HG03025 (cell line): ENCODE results near the gene PTPRD.

Experiments
- ATAC-seq: cut with Tn5 transposase; IDR thresholded peaks from one replicate; pipeline ENCODE4 v1.9.1; 2021; ENCODE audit warnings: mild to moderate bottlenecking, moderate library complexity; ENCODE audit not compliant: unreplicated experiment, low FRiP score

PTPRD gene

DNA sequence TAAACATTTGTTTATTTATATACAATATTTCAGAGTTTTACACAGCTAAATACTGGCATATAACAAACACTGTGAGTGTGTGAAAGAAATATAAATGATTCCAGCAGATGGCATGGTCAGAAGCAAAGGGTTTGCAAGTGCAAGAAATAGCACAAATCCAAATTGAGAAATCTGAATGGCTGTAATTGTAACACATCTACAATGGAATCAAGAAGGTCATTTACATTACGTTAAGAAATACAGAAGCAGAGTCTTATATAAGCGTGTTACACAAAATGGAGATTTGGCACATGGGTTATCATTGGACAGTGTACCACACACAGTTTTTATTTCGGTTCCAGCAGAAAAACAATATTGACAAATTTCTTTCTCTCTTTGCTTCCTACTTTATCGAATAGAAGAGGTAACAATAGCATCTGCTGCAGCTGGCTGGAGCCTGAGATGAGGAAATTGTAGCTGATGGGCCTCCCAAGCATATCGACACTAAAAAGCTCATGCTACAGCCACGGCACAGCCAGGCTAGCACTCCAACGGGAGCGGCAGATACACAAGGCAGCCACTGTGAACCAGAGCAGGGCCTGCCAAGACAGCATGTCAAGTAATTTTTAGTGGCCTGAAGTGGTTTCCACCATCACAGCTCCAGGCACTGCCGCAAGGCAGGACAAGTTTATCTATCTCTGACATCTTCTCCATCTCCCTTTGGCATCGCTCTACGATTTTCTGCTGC lies 2248.6 kb downstream of the PTPRD start:
- ATAC-seq: no peak

DNA sequence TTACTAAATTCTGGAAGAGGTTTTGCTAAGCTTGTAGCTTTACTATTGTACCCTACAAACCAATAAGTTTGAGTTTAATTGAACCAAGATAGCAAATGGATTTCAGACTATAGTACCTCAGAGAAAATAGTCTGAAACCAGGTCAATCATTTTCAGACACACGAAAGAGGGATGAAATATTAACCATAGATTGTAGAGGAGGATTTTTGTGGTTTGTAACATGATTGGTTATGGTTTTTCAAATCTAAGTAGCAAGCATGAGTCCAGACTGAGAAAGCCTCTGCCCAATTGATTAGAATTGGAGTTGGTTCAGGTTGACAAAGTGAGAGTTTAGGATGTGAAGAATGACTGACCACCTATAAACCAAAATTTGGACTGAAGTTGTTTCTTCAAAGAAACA lies 2250.6 kb downstream of the PTPRD start:
- no peak for ATAC-seq

DNA sequence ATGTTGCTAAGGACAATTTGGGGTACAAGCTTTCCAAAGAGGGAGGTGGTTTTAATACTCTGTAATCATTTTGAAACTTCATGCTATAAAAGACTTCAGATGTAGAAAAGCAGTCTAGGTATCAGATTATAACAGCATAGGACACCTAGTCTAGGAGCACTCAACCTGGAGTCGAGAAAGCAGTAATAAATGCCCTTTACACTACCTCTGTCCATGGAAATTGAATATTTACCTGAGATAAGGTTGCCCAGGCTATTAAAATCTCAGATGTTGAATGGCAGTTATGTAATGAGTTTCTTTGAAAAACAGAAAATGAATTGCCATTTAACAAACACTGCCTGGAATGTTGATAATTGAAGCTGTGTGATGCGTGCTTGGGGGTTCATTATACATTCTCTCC lies 2251.4 kb downstream of the PTPRD start:
- no peak for ATAC-seq

DNA sequence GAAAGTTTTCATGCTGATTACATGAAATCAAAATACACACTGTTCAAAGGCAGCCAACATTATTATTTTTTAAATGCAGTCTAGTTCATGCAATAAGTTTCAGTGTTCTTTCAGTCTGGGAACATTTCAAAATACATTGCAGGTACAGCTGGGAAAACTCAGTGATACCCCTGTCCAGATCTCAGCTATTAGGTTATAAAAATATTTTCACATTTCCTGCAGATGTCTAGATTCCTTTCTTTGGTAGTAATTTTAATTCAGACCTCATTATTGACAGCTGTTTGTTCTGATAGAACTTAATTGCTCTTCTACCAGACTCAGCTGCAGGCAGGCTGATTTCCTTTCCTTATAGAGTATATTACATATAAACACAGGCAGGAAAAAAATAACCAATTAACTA lies 2256.4 kb downstream of the PTPRD start:
- no peak for ATAC-seq

DNA sequence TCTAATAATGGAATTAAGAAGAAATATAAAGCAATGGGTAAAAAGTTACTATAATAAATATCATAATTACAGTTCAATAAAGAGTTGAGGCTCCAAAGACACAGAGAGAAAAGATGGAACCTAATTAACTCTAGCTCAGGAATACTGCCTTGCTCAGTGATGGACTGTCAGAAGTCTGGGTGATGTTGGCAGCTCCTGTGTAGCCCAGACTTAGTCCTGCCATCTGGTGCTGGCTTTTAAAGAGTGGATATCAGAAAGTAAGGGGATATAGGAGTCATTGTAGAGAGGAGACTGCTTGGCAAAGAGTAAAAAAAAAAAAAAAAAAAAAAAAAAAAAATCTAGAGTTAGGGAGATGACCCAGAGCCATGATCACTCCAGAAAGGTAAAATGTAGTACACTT lies 2261.4 kb downstream of the PTPRD start:
- ATAC-seq: no peak

DNA sequence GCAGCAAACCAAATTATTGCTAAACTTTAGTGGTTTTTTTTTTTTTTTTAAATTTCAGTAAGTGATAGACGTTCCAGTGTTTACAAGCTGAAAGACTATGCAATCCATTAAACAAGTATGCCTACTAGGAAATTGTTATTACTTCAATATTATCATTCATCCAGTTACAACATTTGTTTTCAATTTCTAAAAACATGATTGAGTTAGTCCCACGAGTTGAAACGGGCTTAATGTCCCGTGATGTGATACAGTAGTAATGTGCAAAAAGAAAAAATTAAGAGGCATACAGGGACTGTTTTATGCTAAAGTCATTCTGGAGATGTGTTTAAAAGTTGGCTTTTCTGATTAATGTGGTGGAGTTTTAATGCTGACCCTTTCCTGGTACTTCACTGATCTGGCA lies 2262.9 kb downstream of the PTPRD start:
- ATAC-seq: no peak

DNA sequence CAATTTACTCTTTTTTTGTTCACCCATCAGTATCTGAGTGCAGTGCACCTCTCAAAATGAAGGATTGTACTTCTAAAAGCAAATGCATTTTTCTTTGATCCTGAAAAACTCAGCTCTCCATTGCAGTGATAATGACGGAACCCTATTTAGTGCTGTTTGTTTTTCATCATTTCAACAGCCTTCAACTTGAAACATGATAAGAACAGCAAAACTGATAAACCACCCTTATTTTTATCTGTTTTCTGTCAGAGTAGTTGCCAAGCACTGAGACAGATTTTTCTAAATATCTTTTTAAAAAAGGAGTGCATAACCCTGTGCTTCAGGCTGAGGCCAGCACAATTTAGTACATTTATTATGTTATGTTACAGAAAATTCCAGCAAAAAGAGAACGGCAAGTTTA lies 2263.4 kb downstream of the PTPRD start:
- ATAC-seq: no peak

DNA sequence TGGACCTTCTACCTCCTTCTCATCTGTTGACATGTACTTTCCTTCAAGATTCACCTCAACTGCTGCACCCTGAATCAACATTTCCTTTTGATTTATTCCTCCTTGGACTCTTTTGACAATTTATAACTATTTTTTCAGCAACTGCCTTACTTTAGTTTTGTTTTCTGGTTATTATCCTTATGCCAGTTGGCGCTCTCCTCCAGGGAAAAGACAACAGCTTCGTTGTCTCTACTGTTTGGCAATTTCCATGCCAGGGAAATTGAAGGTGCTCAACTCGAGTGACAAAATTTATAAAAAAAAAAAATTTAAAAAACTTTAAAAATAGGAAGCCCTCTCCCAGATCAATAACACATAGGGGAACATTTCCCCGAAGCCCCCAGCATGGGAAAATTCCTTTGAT lies 2264.0 kb downstream of the PTPRD start:
- no peak for ATAC-seq

DNA sequence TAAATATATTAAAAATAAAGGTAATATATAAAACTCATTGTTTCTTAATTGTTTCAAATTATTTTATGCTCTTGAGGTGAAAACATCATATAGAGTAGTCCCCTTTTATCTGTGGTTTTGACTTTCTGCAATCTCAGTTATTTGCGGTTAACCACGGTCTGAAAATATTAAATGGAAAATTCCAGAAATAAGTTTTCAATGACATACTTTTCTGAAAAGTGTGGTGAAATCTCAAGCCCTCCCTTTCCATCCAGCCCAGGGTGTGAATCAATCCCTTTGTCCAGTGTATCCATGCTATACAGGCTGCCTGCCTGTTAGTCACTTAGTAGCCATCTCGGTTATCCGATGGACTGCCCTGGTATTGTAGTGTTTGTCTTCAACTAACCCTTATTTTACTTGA lies 2266.5 kb downstream of the PTPRD start:
- no peak for ATAC-seq

DNA sequence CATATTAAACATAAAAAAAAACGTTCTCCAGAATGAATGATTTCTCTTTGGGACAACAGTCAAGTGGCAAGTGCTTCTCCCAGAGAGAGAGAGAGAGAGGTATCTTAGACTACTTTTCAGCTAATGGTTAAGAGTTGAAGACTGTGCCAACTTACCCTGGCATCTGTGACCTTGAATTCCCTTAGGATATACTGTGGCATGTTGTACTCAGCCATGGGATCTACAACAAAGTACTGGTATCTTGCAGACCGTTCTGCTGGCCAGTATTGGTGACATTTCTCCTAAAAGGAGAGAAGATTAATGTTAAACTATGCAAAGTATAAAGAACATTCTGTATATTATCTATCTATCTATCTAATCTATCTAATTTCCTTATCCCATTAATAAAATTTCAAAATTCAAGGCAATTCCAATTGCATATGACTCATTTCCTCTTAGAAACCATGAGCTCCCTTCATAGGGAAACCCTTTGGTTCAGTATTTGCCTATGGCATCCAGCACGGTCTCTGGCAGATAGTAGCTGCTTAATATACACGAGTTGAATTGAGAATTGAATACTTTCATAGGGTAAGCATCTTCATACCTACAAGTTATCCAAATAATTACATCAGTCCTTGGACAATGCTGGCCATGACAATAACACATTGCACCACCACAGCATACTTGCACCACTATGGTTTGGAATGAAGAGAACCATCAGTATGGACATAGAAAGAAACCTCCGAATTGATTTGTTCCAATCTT lies 2273.9 kb downstream of the PTPRD start:
- no peak for ATAC-seq

DNA sequence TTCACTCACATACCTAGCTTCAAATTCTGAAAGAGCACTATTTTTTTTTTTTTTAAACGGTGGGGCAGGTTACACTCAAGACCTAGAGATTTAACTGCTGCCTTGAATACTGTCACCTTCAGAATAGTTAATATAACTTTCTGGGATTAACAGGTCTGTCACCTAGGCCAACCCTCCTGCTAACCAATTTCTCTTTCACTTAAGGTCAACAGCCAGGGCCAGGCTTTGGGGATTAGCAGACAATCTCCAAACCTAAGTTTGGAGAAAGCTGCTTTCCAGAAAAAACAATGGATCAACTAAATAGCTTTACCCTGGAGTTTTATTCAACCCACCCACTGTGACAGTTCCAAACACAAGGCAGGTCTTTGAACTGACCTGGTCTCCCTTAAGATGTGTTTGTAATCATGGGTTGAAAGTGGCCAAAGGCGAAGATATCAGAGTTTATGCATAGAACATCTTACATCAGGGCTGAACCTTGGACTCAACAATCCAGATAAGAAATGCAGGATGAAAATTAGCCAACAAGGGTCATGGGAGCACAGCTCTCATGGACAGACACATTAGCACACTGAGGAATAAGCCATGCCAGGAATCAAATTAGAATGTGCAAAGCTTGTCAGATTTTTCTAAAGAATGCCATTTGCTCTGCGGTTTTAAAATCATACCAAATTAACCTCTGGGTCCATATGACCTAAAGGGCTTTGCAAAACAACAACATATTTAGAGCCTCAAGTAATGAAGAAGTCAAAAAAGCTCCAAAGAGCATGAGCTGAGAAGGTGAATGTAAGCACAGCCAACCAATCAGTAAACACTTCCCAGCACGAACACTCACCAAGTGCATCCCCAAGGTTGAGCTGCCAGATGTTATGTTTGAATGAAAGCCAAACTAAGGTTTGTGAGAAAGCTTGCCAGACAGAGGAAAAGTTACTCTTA lies 2274.7 kb downstream of the PTPRD start:
- ATAC-seq: no peak

DNA sequence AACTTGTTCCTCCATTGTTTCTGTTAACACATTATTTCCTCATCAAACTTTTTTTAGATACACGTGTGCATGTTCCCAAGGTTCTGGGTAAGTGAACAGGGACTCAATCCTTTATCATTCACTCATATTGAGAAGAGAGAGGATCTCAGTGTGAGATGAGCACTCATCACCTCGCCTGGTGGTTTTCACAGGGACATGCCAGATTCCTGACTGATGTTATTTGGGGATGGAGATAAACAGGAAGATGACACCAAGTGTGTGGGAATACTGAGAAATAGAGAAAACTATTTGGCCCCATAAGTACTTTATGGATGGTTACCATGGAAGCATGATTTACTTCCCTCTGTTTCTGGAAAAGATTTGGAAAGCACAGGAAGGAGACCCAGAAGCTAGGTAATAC lies 2279.9 kb downstream of the PTPRD start:
- no peak for ATAC-seq

DNA sequence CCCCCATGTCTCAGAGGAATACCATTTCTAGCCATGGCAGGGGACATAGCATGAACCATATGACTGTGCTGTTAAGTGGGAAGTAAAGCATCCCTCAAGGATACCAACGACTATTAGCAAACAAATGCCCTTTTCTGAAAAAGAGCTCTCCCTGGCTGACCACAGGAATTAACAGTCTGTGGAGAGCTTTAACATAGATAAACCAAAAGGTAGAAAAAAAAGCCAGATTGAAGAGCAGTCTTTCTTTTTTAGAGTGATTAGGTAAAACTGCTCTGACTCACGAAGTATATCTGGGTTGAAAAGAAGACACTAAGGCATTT lies 2280.5 kb downstream of the PTPRD start:
- no peak for ATAC-seq

DNA sequence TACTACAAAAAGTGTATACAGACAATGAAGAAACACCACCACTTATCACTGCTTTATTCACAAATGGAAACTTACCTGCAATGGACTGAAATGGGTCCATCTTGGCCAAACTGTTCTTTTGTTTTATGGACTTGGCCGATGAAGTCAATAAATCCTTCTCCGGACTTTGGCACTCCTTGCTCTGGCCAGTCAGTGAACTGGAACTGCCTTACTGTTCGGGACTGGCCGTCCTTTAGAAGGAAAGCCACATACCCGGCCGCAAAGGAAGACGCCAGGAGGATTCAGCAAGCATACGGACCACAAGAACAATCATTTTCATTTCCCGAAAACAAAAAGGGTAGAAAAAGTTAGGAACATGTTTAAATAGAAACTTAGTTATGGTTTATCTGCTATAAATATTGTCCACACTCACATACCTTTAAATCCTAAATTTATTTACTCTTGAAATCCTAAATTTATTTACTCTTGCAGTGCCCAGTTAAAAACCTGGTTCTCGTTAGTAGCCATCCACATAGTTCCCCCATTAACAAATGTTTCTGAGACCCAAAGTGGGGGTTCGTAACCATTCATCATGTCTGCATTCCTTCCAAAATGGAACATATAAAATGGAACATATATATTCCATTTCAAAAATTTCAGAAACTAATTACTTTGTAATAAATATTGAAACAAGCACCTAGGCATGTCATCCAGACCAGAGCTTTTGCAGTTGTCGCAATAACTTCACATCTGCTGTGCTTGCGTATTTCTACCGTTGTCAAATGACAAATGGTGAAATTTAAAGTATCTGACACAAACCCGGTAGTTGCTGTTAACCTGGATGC lies 2281.1 kb downstream of the PTPRD start:
- no peak for ATAC-seq

DNA sequence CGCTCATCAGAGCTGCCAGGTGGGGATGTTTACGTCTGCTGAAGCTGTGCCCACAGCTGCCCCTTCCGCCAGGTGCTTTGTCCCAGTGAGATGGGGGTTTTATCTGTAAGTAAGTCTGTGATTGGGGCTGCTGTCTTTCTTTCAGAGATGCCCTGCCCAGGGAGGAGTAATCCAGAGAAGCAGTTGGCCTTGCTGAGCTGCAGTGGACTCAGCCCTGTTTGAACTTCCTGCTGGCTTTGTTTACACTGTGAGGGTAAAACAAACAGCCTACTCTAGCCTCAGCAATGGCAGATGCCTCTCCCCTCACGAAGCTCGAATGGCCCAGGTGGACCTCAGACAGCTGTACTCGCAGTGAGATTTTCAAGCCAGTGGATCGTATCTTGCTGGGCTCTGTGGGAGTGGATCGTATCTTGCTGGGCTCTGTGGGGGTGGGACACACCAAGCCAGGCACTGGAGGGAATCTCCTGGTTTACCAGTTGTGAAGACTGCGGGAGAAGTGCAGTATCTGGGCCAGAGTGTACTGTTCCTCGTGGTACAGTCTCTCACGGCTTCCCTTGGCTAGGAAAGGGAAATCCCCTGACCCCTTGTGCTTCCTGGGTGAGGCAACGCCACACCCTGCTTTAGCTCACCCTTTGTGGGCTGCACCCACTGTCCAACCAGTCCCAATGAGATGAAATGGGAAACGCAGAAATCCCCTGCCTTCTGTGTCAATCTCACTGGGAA lies 2283.1 kb downstream of the PTPRD start:
- ATAC-seq: no peak

DNA sequence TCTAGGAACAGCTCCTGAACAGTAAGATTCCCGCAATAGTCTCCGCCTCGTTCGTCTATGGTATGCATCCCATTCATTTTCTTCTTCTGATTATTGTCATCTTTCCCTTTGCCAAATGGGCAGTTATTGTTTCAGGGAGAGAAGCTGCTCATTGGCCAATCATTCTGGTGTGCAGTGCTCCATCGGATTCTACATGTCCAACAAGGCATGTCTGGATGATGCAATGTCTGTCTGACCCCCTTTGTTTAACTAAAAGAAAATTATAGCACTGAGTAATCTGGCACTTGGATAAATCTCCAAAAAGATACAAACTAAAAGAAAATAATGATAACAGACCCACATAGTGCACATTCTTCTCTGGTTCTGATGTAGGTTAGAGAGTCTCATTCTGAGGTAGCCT lies 2297.6 kb downstream of the PTPRD start:
- no peak for ATAC-seq

DNA sequence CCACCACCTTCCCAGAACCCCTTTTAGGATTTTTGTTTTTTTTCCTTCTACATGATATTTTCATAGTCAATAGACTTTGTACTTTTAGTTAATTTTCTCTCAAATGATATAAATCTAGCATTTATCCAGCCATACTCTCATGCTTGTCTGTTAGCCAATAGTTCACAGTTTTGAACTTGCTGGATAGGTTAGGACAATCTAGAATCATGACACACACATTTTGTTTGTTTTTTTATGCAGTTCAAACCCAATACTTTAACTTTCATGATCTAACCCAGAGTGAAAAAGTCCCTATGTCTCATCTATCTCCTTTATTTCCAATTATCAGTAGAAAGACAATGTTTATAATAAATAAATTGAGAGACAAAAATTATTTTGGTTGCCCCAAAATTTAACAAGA lies 2303.5 kb downstream of the PTPRD start:
- ATAC-seq: no peak

DNA sequence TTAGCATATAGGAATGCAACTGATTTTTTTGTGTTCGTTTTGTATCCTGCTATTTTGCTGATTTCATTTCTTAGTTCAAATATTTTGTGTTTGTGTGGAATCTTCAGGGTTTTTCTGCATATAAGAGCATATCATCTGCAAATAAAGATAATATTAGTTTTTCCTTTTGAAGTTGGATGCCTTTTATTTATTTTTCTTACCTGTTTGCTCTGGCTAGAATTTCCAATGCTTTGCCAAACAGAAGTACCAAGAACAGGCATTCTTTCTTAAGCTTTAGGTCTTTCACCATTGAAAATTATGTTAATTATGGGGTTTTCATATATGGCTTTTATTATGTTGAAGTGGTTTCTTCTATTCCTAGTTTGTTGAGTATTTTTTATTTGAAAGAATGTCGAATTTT lies 2308.1 kb downstream of the PTPRD start:
- no peak for ATAC-seq

DNA sequence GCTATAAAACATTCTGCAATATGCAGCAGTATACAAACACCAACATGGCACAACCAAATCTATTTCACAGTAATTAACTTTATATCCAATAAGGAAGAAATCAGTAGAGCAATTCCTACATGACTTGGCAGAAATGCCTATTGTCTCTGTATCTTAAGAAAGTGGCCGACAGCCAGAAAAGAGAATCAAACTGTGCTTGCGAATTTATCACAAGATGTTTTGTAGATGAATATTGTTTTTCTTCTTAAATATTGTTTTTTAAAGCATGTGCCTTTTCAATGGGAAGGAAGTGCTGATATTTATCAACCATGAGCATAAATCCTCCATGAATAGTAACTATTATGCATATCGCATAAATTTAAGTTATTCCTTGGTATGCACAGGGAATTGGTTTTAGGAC lies 2311.5 kb downstream of the PTPRD start:
- ATAC-seq: no peak

DNA sequence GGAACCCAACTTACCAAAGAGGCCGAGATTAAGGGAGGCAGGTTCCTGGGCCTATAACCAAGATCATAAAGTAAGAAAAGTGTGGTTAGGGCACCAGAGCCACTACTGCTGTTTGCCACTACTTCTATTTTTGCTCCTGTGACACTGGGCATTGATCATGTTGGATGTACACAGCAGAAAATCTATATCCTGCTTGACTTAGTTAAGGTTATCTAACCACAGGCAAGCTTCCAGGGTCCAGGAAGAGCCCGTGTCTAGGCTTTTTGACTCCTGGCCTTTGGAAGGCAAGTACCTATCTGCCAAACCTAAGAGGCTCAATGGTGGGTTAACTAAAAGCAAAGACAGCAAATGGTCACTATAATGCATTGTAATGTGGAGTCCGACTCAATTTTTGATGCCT lies 2315.8 kb downstream of the PTPRD start:
- no peak for ATAC-seq
